Bronchus fibroblast of lung (primary cell): ENCODE results near the gene CLHC1. TPM values are rescaled to one million over a fixed set of nuclear protein-coding genes. Genes with fewer than 3 reads are reported as not detected.

Source experiments
- total RNA-seq: library from RNA; depleted of rRNA; stranded (reverse); fragments of >200 nt; gene quantifications from 2 replicates; pipeline ENCODE4 v1.2.3, GENCODE V29; 2015

CLHC1 gene
- 2.7 and 3.7 TPM in 2 replicates for total RNA-seq

GRCh38 chr2:55232084-55232862 is at the start of gene CLHC1, which contains the start of gene RPS27A:
TSS of gene CLHC1 (minus strand) at chr2:55232293. CDS start at chr2:55222411, 9,882 bp downstream.
TSS of gene RPS27A (plus strand) at chr2:55232688. CDS start at chr2:55232825, 137 bp downstream.

GRCh38 chr2:55268907-55269644 is 37.0 kb upstream of the CLHC1 start, which contains the start of gene MTIF2:
TSS of gene MTIF2 (minus strand) at chr2:55269231. CDS start at chr2:55263858, 5,373 bp downstream.

Other genes starting within 250 kb of the CLHC1 start
- 463 and 506 TPM in 2 replicates for gene RTN4, start 181.8 kb downstream of the CLHC1 start, total RNA-seq
- gene RPS27A, start 395 bp upstream of the CLHC1 start, total RNA-seq = 1,202 and 1,279 TPM in 2 replicates
- gene MTIF2, start 36.9 kb upstream of the CLHC1 start, total RNA-seq = 15.8 and 19.0 TPM in 2 replicates
- gene CCDC88A, start 187.6 kb upstream of the CLHC1 start, total RNA-seq = 28.7 and 40.7 TPM in 2 replicates